Esophagus squamous epithelium (tissue), 4 donors: ENCODE data around the gene PCSK5.

Source experiments
- POLR2A ChIP-seq, 4 donors: fragments of 450-650 bp; IDR thresholded peaks; one replicate each; pipeline ENCODE4 v1.6.1; 2017; ENCODE audit warnings: antibody characterized with exemption in 4 of 4, mild to moderate bottlenecking in 4 of 4, moderate library complexity in 3 of 4
- TF ChIP-seq, protein P1 (sequence below), 6 experiments: fragments of 450-650 bp in 4 of 6; fragments of 200-600 bp in 2 of 6; sonication (generic) in 2 of 6; IDR thresholded peaks; one replicate each; pipeline ENCODE4 v1.5.1; 2016 to 2019; ENCODE audit warnings: antibody characterized with exemption in 6 of 6, mild to moderate bottlenecking in 4 of 6, moderate library complexity in 4 of 6

DNA sequence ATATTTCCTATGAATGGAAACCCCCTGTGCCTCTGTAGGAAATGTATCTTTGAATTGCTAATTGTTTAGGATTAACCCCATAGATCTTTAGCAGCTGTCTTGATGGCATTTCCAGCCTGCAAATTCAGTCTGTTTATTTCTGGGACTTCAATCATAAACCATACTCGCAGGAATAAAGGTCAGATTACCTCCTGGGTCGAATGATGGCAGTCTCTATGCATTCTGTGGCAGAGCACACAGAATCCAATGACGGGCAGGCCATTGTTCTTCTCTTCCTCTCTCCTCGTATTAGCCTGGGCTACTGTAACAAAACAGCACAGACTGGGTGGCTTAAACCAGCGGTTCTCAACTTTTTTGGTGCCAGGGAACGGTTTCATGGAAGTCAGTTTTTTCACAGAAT, 199.9 kb downstream of the PCSK5 start:
- TF ChIP-seq, protein P1, sequence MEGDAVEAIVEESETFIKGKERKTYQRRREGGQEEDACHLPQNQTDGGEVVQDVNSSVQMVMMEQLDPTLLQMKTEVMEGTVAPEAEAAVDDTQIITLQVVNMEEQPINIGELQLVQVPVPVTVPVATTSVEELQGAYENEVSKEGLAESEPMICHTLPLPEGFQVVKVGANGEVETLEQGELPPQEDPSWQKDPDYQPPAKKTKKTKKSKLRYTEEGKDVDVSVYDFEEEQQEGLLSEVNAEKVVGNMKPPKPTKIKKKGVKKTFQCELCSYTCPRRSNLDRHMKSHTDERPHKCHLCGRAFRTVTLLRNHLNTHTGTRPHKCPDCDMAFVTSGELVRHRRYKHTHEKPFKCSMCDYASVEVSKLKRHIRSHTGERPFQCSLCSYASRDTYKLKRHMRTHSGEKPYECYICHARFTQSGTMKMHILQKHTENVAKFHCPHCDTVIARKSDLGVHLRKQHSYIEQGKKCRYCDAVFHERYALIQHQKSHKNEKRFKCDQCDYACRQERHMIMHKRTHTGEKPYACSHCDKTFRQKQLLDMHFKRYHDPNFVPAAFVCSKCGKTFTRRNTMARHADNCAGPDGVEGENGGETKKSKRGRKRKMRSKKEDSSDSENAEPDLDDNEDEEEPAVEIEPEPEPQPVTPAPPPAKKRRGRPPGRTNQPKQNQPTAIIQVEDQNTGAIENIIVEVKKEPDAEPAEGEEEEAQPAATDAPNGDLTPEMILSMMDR (IDR thresholded peaks at IDR 0.05), result no peak
- TF ChIP-seq POLR2A (IDR thresholded peaks at IDR 0.05), result no peak
